Measurements from ENCODE around the gene TTC9C.

DNA sequence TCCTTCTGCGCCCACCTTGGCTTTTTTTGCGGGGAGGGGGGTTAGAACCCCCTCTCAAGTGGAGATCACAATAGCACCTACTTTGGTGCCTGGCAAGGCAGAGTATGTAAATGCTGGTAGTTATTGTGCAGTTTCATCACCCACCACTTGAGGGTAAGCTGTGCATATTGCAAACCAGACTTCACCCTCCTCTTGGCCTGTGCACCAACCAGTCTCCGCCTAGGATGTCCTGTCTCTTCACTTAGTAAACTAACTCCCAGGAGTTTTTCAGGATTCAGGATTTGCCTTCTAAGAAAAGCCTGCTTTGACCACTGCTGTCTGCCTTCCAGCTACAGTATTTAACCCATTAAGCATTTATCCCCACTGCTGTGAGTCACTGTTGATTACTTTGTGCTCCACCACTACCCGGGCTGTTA, 47.5 kb upstream of the TTC9C start:
- TF ChIP-seq POLR2A (IDR thresholded peaks at IDR 0.05; ENCODE audit: low read depth, low read length) (no peak), POLR2AphosphoS5 (IDR thresholded peaks at IDR 0.05; ENCODE audit: low read depth, low read length) (no peak), SPI1 (IDR thresholded peaks at IDR 0.05; ENCODE audit: low read depth, low read length) (no peak), TAF1 (IDR thresholded peaks at IDR 0.05; ENCODE audit: low read depth, low read length) (no peak)
